Cardiac fibroblast (primary cell): ENCODE results near the gene PNKD.

Source experiments
- DNase-seq, 2 donors: peaks; one replicate each; pipeline versions ENCODE4 v3.0.0 to v3.0.0-alpha.2; 2010; ENCODE audit warnings: low read depth in 2 of 2
- H3K4me3 ChIP-seq, 2 donors: replicated peaks in 1 of 2; 1 replicate in 1 of 2; 2 replicates in 1 of 2; pipeline ENCODE4 v1.5.1; 2011; ENCODE audit warnings: low read depth in 2 of 2, low read length in 2 of 2, mild to moderate bottlenecking in 2 of 2, moderate library complexity in 1 of 2
- TF ChIP-seq, protein P1 (sequence below): IDR thresholded peaks from one replicate; pipeline ENCODE4 v1.5.1; 2011; ENCODE audit warnings: low read depth, mild to moderate bottlenecking, low read length, inconsistent platforms

Gene PNKD

GRCh38 chr2:218391202-218391601, 120.9 kb downstream of the PNKD start:
- TF ChIP-seq, protein P1, sequence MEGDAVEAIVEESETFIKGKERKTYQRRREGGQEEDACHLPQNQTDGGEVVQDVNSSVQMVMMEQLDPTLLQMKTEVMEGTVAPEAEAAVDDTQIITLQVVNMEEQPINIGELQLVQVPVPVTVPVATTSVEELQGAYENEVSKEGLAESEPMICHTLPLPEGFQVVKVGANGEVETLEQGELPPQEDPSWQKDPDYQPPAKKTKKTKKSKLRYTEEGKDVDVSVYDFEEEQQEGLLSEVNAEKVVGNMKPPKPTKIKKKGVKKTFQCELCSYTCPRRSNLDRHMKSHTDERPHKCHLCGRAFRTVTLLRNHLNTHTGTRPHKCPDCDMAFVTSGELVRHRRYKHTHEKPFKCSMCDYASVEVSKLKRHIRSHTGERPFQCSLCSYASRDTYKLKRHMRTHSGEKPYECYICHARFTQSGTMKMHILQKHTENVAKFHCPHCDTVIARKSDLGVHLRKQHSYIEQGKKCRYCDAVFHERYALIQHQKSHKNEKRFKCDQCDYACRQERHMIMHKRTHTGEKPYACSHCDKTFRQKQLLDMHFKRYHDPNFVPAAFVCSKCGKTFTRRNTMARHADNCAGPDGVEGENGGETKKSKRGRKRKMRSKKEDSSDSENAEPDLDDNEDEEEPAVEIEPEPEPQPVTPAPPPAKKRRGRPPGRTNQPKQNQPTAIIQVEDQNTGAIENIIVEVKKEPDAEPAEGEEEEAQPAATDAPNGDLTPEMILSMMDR: no peak

GRCh38 chr2:218392459-218392858, 122.1 kb downstream of the PNKD start:
- H3K4me3 ChIP-seq: no peak overlapping the region
- DNase-seq: no peak
- TF ChIP-seq, protein P1: no peak

More at GRCh38 chr2:218391202-218391601, 120.9 kb downstream of the PNKD start:
- DNase-seq: no peak
- H3K4me3 ChIP-seq: no peak overlapping the region

DNA sequence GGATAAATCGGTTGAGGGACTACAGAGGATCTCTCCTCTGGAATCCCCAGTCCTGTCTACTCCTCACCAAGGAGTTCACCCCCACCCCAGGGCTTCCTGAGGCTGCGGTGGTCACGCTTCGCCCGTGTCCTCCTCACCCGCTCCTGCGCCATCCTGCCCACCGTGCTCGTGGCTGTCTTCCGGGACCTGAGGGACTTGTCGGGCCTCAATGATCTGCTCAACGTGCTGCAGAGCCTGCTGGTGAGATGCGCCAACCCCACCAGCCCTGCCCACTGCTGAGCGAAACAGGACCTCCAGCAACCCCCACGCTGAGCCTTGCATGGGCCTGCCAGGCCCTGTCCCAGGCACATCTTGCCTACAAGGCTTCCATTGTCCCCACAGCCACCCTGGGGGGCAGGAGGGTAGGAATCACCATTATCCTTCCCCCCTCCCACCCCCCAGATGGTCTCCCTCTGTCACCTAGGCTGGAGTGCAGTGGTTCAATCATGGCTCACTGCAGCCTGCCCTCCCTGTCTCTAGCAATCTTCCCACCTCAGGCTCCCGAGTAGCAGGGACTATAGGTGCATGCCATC, 122.7 kb downstream of the PNKD start:
- H3K4me3 ChIP-seq: no peak overlapping the region
- TF ChIP-seq, protein P1: no peak
- no peak for DNase-seq

GRCh38 chr2:218393750-218394290, 123.5 kb downstream of the PNKD start:
- H3K4me3 ChIP-seq: no peak overlapping the region
- TF ChIP-seq, protein P1: no peak
- DNase-seq: no peak

- no peak for DNase-seq
- TF ChIP-seq, protein P1: no peak
- H3K4me3 ChIP-seq: no peak overlapping the region
These were observed 124.2 kb downstream of the PNKD start for GRCh38 chr2:218394298-218395089.

- H3K4me3 ChIP-seq: no peak overlapping the region
- DNase-seq: no peak
- TF ChIP-seq, protein P1: no peak
These were observed 124.7 kb downstream of the PNKD start for GRCh38 chr2:218395090-218395444.
